Endothelial cell of umbilical vein (primary cell): ENCODE results near the gene NXPH1.

ENCODE experiments used
- CTCF ChIP-seq, 2 donors: IDR thresholded peaks; 1 replicate in 1 of 2; 2 replicates in 1 of 2; pipeline ENCODE4 v1.5.1; 2011; ENCODE audit warnings: low read length in 2 of 2, mild to moderate bottlenecking in 2 of 2, moderate library complexity in 2 of 2, control low read depth in 1 of 2, inconsistent platforms in 1 of 2, low read depth in 1 of 2; ENCODE audit not compliant: insufficient read depth in 1 of 2; ENCODE audit errors: extremely low read depth in 1 of 2
- EZH2 ChIP-seq: IDR thresholded peaks from 2 replicates; pipeline ENCODE4 v1.6.1; 2012; ENCODE audit warnings: borderline replicate concordance, low read depth, mild to moderate bottlenecking, moderate library complexity, low read length, inconsistent platforms; ENCODE audit not compliant: severe bottlenecking
- FOS ChIP-seq: IDR thresholded peaks from 2 replicates; pipeline ENCODE4 v1.6.1; 2011; ENCODE audit warnings: mild to moderate bottlenecking, low read length, moderate library complexity, borderline replicate concordance; ENCODE audit not compliant: insufficient read depth
- JUN ChIP-seq: IDR thresholded peaks from 2 replicates; pipeline ENCODE4 v1.6.1; 2011; ENCODE audit warnings: borderline replicate concordance, low read depth; ENCODE audit not compliant: insufficient read length, insufficient read depth
- MYC ChIP-seq: IDR thresholded peaks from one replicate; pipeline ENCODE4 v1.6.1; 2011; ENCODE audit warnings: mild to moderate bottlenecking, low read depth, low read length
- POLR2A ChIP-seq: IDR thresholded peaks from 2 replicates; pipeline ENCODE4 v1.6.1; 2012; ENCODE audit warnings: low read depth, mild to moderate bottlenecking, control low read depth, low read length
- POLR2AphosphoS5 ChIP-seq: IDR thresholded peaks from 2 replicates; pipeline ENCODE4 v1.6.1; 2012; ENCODE audit warnings: low read depth, mild to moderate bottlenecking, control low read depth, low read length, moderate library complexity; ENCODE audit not compliant: insufficient read depth
- TF ChIP-seq, protein P1 (sequence below): IDR thresholded peaks from 2 replicates; pipeline ENCODE4 v1.6.1; 2011; ENCODE audit not compliant: insufficient read depth, insufficient read length

DNA sequence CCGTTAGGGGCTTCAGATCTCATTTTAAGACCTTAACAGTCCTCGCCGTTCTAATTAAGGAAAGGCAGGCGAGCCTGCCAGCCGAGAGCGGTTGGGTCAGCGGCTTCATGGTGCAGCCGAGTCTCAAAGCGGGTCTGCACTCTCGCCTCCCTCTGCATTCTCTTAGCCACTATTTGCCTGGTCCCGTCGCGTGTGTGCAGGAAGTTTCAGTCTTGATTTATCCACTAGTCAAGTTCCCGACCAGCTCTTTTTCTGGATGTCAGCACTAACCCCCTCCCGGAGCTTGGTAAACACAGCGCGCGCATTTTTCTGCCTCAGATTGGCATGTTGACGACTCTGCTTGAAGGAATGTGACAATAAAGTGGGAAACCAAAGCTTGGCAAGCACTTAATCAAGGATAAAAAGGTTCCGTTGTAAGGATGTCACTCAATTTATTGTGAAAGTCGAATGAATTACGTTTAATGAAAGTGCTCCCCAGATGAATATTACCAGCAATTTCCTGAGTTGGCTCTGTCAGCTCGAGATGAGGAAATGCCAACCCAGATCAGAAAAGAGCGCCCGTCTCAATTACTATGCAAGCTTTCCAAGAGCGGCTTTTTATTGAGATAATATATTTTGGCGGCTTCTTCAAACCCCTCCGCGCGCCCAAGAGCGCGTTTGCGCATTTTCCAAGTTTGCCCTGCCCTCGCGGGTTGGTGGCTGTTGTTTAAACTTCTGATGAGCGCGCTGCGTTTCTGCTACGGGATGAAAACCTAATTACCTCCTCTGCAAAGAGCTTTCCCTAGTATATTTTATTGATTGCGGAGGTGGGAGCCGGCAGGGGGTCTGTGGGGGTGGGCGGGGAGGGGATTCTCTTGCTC lies 7.9 kb downstream of the NXPH1 start:
- TF ChIP-seq POLR2A (no peak), CTCF (IDR thresholded peaks at IDR 0.05; ENCODE audit: extremely low read depth in 1 of 2, insufficient read depth in 1 of 2, low read depth in 1 of 2, low read length in 2 of 2) (no peak), JUN (no peak), FOS (no peak), MYC (no peak), POLR2AphosphoS5 (no peak), EZH2 (no peak)
- TF ChIP-seq, protein P1, sequence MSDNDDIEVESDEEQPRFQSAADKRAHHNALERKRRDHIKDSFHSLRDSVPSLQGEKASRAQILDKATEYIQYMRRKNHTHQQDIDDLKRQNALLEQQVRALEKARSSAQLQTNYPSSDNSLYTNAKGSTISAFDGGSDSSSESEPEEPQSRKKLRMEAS: no peak
